GF-D8 (cell line): ENCODE measurements around the gene TOMM20L.
"Not testable (repeated sequence)": the region's sequence is repeated elsewhere in the genome, so short reads cannot be mapped to it uniquely, and the experiment has no call there.

Source experiments
- DNase-seq: peaks from one replicate; lab custom pipeline; 2025; lab: John Stamatoyannopoulos, UW

The TOMM20L gene

GRCh38 chr14:58395812-58396788 is at the start of gene TOMM20L:
Gene TOMM20L (plus strand): TSS chr14:58395930. CDS start chr14:58395958, 28 bp downstream.
- peak; percentile 53 for DNase-seq

GRCh38 chr14:58353516-58354299 is 42.0 kb upstream of the TOMM20L start:
- DNase-seq = no peak

GRCh38 chr14:58354808-58355207 is 40.9 kb upstream of the TOMM20L start:
- no peak for DNase-seq

GRCh38 chr14:58356268-58356667 is 39.5 kb upstream of the TOMM20L start:
- no peak for DNase-seq

- not testable (repeated sequence) for DNase-seq
Observed at GRCh38 chr14:58362272-58362671, 33.5 kb upstream of the TOMM20L start.

- no peak for DNase-seq
Observed at GRCh38 chr14:58362798-58363412, 32.8 kb upstream of the TOMM20L start.

- no peak for DNase-seq
Observed at GRCh38 chr14:58364316-58364715, 31.4 kb upstream of the TOMM20L start.

GRCh38 chr14:58367296-58367695 is 28.4 kb upstream of the TOMM20L start:
- DNase-seq = no peak

GRCh38 chr14:58368956-58369355 is 26.8 kb upstream of the TOMM20L start:
- DNase-seq = no peak

GRCh38 chr14:58376791-58377190 is 18.9 kb upstream of the TOMM20L start:
- DNase-seq = no peak

GRCh38 chr14:58390830-58391229 is 4.9 kb upstream of the TOMM20L start:
- DNase-seq = no peak

- no peak for DNase-seq
Observed at GRCh38 chr14:58395562-58395811, 243 bp upstream of the TOMM20L start.

- no peak for DNase-seq
Observed at GRCh38 chr14:58397156-58397555, 1.4 kb downstream of the TOMM20L start.

GRCh38 chr14:58398495-58398894 is 2.8 kb downstream of the TOMM20L start:
- no peak for DNase-seq

- DNase-seq = no peak
Observed at GRCh38 chr14:58398895-58399294, 3.2 kb downstream of the TOMM20L start.

- no peak for DNase-seq
Observed at GRCh38 chr14:58401587-58401986, 5.9 kb downstream of the TOMM20L start.

GRCh38 chr14:58408681-58409215 is 13.0 kb downstream of the TOMM20L start:
- no peak for DNase-seq

GRCh38 chr14:58414845-58415244 is 19.1 kb downstream of the TOMM20L start:
- no peak for DNase-seq

GRCh38 chr14:58415636-58416547 is 20.2 kb downstream of the TOMM20L start:
- no peak for DNase-seq

GRCh38 chr14:58416934-58417333 is 21.2 kb downstream of the TOMM20L start:
- not testable (repeated sequence) for DNase-seq

- DNase-seq = no peak
Observed at GRCh38 chr14:58426670-58427280, 31.0 kb downstream of the TOMM20L start.
